HepG2 (cell line): Measurements from ENCODE around the gene SERPINB11. TPM values are rescaled to one million over a fixed set of nuclear protein-coding genes. Genes with fewer than 3 reads are reported as not detected.

Experiments used
- ATAC-seq: fragments of 200-7000 bp; cut with Tn5 transposase; 3 replicates; pipeline ENCODE4 v1.9.1; 2020; ENCODE audit warnings: mild to moderate bottlenecking, moderate library complexity
- BruUV-seq: library from RNA; stranded (reverse); fragments of 400-500 nt; replicated peaks from 2 replicates; lab custom pipeline; 2021; lab: Mats Ljungman, UMichigan
- CTCF ChIA-PET: fragments of 300-600 bp; formaldehyde crosslinking; extraction: SDS; loops from one replicate; lab custom pipeline; 2021; ENCODE audit warnings: low total read pairs, inconsistent platforms, low intra/inter-chr PET ratio; lab: Yijun Ruan, JAX
- POLR2A ChIA-PET: fragments of 350-600 bp; sonication (Branson Sonifier 250); formaldehyde crosslinking; loops from one replicate; lab custom pipeline; 2020; ENCODE audit warnings: antibody characterized with exemption, inconsistent platforms; lab: Yijun Ruan, JAX
- DNase-seq: peaks from one replicate; pipeline ENCODE4 v3.0.0-alpha.2; 2015; ENCODE audit warnings: low spot score
- FAIRE-seq: peaks from 3 replicates; lab custom pipeline; 2011; peaks lifted over from hg19 to GRCh38; lab: Jason Lieb, UNC
- H2AFZ ChIP-seq: one replicate; pipeline ENCODE4 v1.6.1; 2011; ENCODE audit warnings: low read length, inconsistent platforms
- H3K27ac ChIP-seq: fragments of 300-600 bp; 3 replicates; pipeline ENCODE4 v1.8.0; 2011; ENCODE audit warnings: mixed run types, mild to moderate bottlenecking, mixed read lengths, low read length, inconsistent platforms; ENCODE audit not compliant: insufficient read depth; ENCODE audit errors: extremely low read length
- H3K27me3 ChIP-seq, 2 experiments: fragments of 200-600 bp in 1 of 2; 2 replicates in 1 of 2; 3 replicates in 1 of 2; pipeline versions ENCODE4 v1.6.0 to v1.8.0; 2011; ENCODE audit warnings: low read length in 2 of 2, mild to moderate bottlenecking in 2 of 2, moderate library complexity in 2 of 2, inconsistent platforms in 1 of 2; ENCODE audit not compliant: insufficient read depth in 2 of 2, control insufficient read depth in 1 of 2
- H3K36me3 ChIP-seq, 2 experiments: fragments of 200-600 bp in 1 of 2; replicated peaks in 1 of 2; 2 replicates in 1 of 2; 3 replicates in 1 of 2; pipeline versions ENCODE4 v1.5.1 to v1.8.0; 2011; ENCODE audit warnings: low read length in 2 of 2, inconsistent platforms in 1 of 2; ENCODE audit not compliant: insufficient read depth in 2 of 2, control insufficient read depth in 1 of 2
- H3K4me1 ChIP-seq: 2 replicates; pipeline ENCODE4 v1.5.1; 2012; ENCODE audit warnings: low read length, inconsistent platforms; ENCODE audit not compliant: insufficient read depth
- H3K4me2 ChIP-seq: 2 replicates; pipeline ENCODE4 v1.6.0; 2011; ENCODE audit warnings: low read depth, low read length, inconsistent platforms
- H3K4me3 ChIP-seq, 3 experiments: fragments of 200-600 bp in 1 of 3; sonication (generic), shearing (Covaris generic) in 1 of 3; replicated peaks in 1 of 3; 2 replicates each; pipeline ENCODE4 v1.5.1; 2011 to 2016; ENCODE audit warnings: low read length in 3 of 3, inconsistent platforms in 2 of 3, low read depth in 2 of 3, mild to moderate bottlenecking in 2 of 3, control low read depth in 1 of 3, mixed read lengths in 1 of 3; ENCODE audit not compliant: insufficient read depth in 1 of 3
- H3K79me2 ChIP-seq: one replicate; pipeline ENCODE4 v1.6.1; 2011; ENCODE audit warnings: low read length, inconsistent platforms; ENCODE audit not compliant: insufficient read depth
- H3K9ac ChIP-seq: 2 replicates; pipeline ENCODE4 v1.6.0; 2011; ENCODE audit warnings: mild to moderate bottlenecking, low read depth, low read length, inconsistent platforms; ENCODE audit not compliant: insufficient read depth
- H3K9me3 ChIP-seq: 2 replicates; pipeline ENCODE4 v1.5.1; 2012; ENCODE audit warnings: mild to moderate bottlenecking, low read length
- H4K20me1 ChIP-seq: 2 replicates; pipeline ENCODE4 v1.6.0; 2011; ENCODE audit warnings: inconsistent platforms, mild to moderate bottlenecking, low read length, moderate library complexity; ENCODE audit not compliant: insufficient read depth
- ARNT2 ChIP-seq: sonication (generic); formaldehyde crosslinking; IDR thresholded peaks from 2 replicates; pipeline ENCODE4 v1.8.0; 2022; ENCODE audit warnings: mild to moderate bottlenecking, low read depth, missing genetic modification reagents, moderate library complexity
- ETS1 ChIP-seq: sonication (generic); formaldehyde crosslinking; IDR thresholded peaks from 2 replicates; pipeline ENCODE4 v1.4.0; 2020; ENCODE audit warnings: missing genetic modification reagents
- FUBP1 ChIP-seq: sonication (generic); formaldehyde crosslinking; IDR thresholded peaks from 2 replicates; pipeline ENCODE4 v1.5.1; 2020; ENCODE audit warnings: missing genetic modification reagents, mild to moderate bottlenecking, borderline replicate concordance
- MAFF ChIP-seq: IDR thresholded peaks from 2 replicates; pipeline ENCODE4 v1.6.1; 2011; ENCODE audit warnings: low read depth, low read length, improper control_type of control experiment
- MAFK ChIP-seq, 2 experiments: IDR thresholded peaks in 1 of 2; conservative IDR thresholded peaks in 1 of 2; 2 replicates each; pipeline ENCODE4 v1.6.1; 2011; ENCODE audit warnings: improper control_type of control experiment in 2 of 2, low read length in 2 of 2
- NFE2 ChIP-seq: sonication (generic); formaldehyde crosslinking; IDR thresholded peaks from 2 replicates; pipeline ENCODE4 v1.4.0; 2020; ENCODE audit warnings: missing genetic modification reagents
- PLRG1 ChIP-seq: fragments of 450-650 bp; conservative IDR thresholded peaks from 2 replicates; pipeline ENCODE4 v1.6.1; 2016
- THAP9 ChIP-seq: sonication (generic); formaldehyde crosslinking; IDR thresholded peaks from 2 replicates; pipeline ENCODE4; 2020; ENCODE audit warnings: missing genetic modification reagents, mild to moderate bottlenecking, borderline replicate concordance
- ZKSCAN1 ChIP-seq: fragments of 150-350 bp; IDR thresholded peaks from 2 replicates; pipeline ENCODE4 v1.6.1; 2014; ENCODE audit warnings: low read length
- ZNF614 ChIP-seq: IDR thresholded peaks from 2 replicates; pipeline ENCODE4 v1.6.1; 2018; ENCODE audit warnings: missing biosample characterization, missing genetic modification reagents, inconsistent platforms, borderline replicate concordance
- ZNF839 ChIP-seq: sonication (generic); formaldehyde crosslinking; IDR thresholded peaks from 2 replicates; pipeline ENCODE4 v1.4.0; 2020; ENCODE audit warnings: missing genetic modification reagents, mild to moderate bottlenecking, borderline replicate concordance
- WGBS: methylation state at CpG from one replicate; pipeline ENCODE4 v1.1.6; 2017; ENCODE audit warnings: low lambda C conversion rate; 5-methylcytosine and 5-hydroxymethylcytosine counted together
- in situ Hi-C: cut with HindIII; loops from 2 replicates; pipeline ENCODE4 v1.10.0; 2017; ENCODE audit warnings: low pct_unique_long_range_greater_than_20kb; ENCODE audit not compliant: extremely low pct_ligation_motif_present
- intact Hi-C: fragments of 100-400 bp; cut with micrococcal nuclease; formaldehyde crosslinking; loops from one replicate; pipeline ENCODE4 v1.10.0; 2022; ENCODE audit not compliant: unreplicated experiment
- polyA plus RNA-seq, 8 experiments: library from polyadenylated mRNA; depleted of rRNA in 3 of 8; stranded (reverse) in 7 of 8; unstranded in 1 of 8; fragments of >200 nt; fragmentation: Illumina TruSeq in 4 of 8; extraction: Trizol in 4 of 8; gene quantifications; 2 replicates each; pipeline versions ENCODE4 v1.2.1 to v1.2.3, GENCODE V29; 2011 to 2016; ENCODE audit warnings: low read depth in 4 of 8, missing spikeins in 1 of 8, mixed read lengths in 1 of 8; ENCODE audit not compliant: insufficient read depth in 1 of 8
- total RNA-seq, 5 experiments: library from RNA; depleted of rRNA; stranded (reverse); fragments of >200 nt; fragmentation: Illumina TruSeq; extraction: Trizol; gene quantifications; 2 replicates each; pipeline ENCODE4 v1.2.3, GENCODE V29; 2016; ENCODE audit warnings: low read depth in 1 of 5

Gene SERPINB11
- total and polyA plus RNA-seq, 2 of the 13 experiments (the other 11 are each of a cell fraction or from before 2014, with no cell fraction given) = not detected

- Histone ChIP-seq H3K9ac (no peak overlapping the region), H3K79me2 (no peaks in the 10 kb centered on the region), H3K36me3 (no peaks in the 10 kb centered on the region), H3K4me3 (no peak overlapping the region), H3K27ac (no peak overlapping the region), H3K9me3 (no peaks in the 10 kb centered on the region), H2AFZ (no peak overlapping the region), H3K4me2 (no peak overlapping the region), H3K4me1 (no peaks in the 10 kb centered on the region), H4K20me1 (no peaks in the 10 kb centered on the region), H3K27me3 (no peaks in the 10 kb centered on the region)
- DNase-seq (no peak), ATAC-seq (no peak), FAIRE-seq (no peak)
- ChIA-PET POLR2A (no interaction called here), CTCF (no interaction called here)
- 43% methylated on average over 2 of the region's 3 CpGs for WGBS
- intact Hi-C loops = no loop called here
- TF ChIP-seq MAFF = peak; percentile 48
- no peak for TF ChIP-seq ZNF614 (CRISPR knock-in tag)
- peak; percentile 27 to 74; a peak in 3 of 4 replicates for TF ChIP-seq MAFK (conservative IDR thresholded peaks at IDR 0.05 in 1 of 2, IDR thresholded peaks at IDR 0.05 in 1 of 2; ENCODE audit: low read length in 2 of 2)
- no peak for TF ChIP-seq ARNT2 (CRISPR knock-in tag)
- no peak for TF ChIP-seq FUBP1
- TF ChIP-seq PLRG1 = no peak
- no peak for TF ChIP-seq ZKSCAN1
- TF ChIP-seq NFE2 (CRISPR knock-in tag) = no peak
- no peak for TF ChIP-seq ZNF839 (CRISPR knock-in tag)
- TF ChIP-seq THAP9 = no peak
- TF ChIP-seq ETS1 (CRISPR knock-in tag) = no peak
- BruUV-seq = no TSS peak
- in situ Hi-C loops = no loop called here
Observed at GRCh38 chr18:63731215-63731614, 28.5 kb downstream of the SERPINB11 start.
